ENCODE results near the gene TTC32. TPM values are rescaled to one million over a fixed set of nuclear protein-coding genes. Genes with fewer than 3 reads are reported as not detected.

TTC32 gene
- total and polyA plus RNA-seq, 2 of the 4 experiments (the other 2 are of a cell fraction): 1.1 to 3.9 TPM

GRCh38 chr2:19847486-19847885, 54.3 kb downstream of the TTC32 start:
- POLR2A ChIA-PET (ENCODE audit: unreplicated experiment): no interaction called here

More at GRCh38 chr2:19847486-19847885, 54.3 kb downstream of the TTC32 start:
- no peak for ATAC-seq (ENCODE audit: low read depth)
- WGBS, 2 experiments (ENCODE audit: extremely low coverage in 2 of 2, insufficient read length in 1 of 2): no CpG with 5 or more reads among the region's 4 CpGs
- H4K5ac ChIP-seq (ENCODE audit: low read depth, low read length): no peak overlapping the region
- no peak overlapping the region for H3K56ac ChIP-seq (ENCODE audit: extremely low read depth, insufficient read depth, low read length)
- H3K14ac ChIP-seq (replicated peaks; ENCODE audit: low read depth, low read length): no peak overlapping the region
- no peak overlapping the region for H2BK120ac ChIP-seq (ENCODE audit: low read depth, low read length)
- CTCF ChIA-PET: no interaction called here
- H3K4me2 ChIP-seq (ENCODE audit: low read depth, low read length): no peak overlapping the region
- H3K9me3 ChIP-seq (ENCODE audit: control insufficient read depth, insufficient read depth, low read length): no peaks in the 10 kb centered on the region; the same call in 1 of the 2 replicates
- no peak overlapping the region for H2BK20ac ChIP-seq (ENCODE audit: low read depth, low read length)
- peaks cover 8% of the 10 kb centered on the region; the same call in 1 of the 2 replicates for H3K9me1 ChIP-seq (ENCODE audit: insufficient read depth, low read length)
- H3K23ac ChIP-seq (ENCODE audit: low read depth, low read length): no peak overlapping the region
- H4K20me1 ChIP-seq (ENCODE audit: insufficient read depth, low read length): no peaks in the 10 kb centered on the region
- intact Hi-C loops (cut with micrococcal nuclease): no loop called here
- H2BK5ac ChIP-seq (ENCODE audit: low read depth, low read length, poor library complexity, severe bottlenecking): no peak overlapping the region
- dilution Hi-C loops (cut with HindIII; ENCODE audit: low sequenced_read_pairs, unreplicated experiment): no loop called here
- no peak overlapping the region for H2AK5ac ChIP-seq (ENCODE audit: low read depth, low read length)
- no peak overlapping the region for H4K8ac ChIP-seq (ENCODE audit: low read depth in 2 of 2, low read length in 2 of 2)
- H3K27me3 ChIP-seq (ENCODE audit: control insufficient read depth, insufficient read depth, low read length): peaks cover 15% of the 10 kb centered on the region
- no peak overlapping the region for H3K18ac ChIP-seq (ENCODE audit: low read depth, low read length)
- no peak overlapping the region for H4K91ac ChIP-seq (ENCODE audit: insufficient read depth, low read depth, low read length)
- no peak overlapping the region for H2AK9ac ChIP-seq (replicated peaks; ENCODE audit: low read depth, low read length, poor library complexity)
- H3K79me1 ChIP-seq (ENCODE audit: low read depth in 1 of 2, low read length in 2 of 2): no peaks in the 10 kb centered on the region
- H3K27ac ChIP-seq (ENCODE audit: insufficient read depth, low read length): no peak overlapping the region
- H3K4me3 ChIP-seq (ENCODE audit: insufficient read depth, low read depth, low read length): no peak overlapping the region
- H3K9ac ChIP-seq (ENCODE audit: low read depth, low read length): no peak overlapping the region
- no TSS peak for BruUV-seq (replicated peaks)
- H2AFZ ChIP-seq (replicated peaks; ENCODE audit: low read length, poor library complexity): no peak overlapping the region
- H3K4ac ChIP-seq (ENCODE audit: low read depth, low read length): no peak overlapping the region
- no peaks in the 10 kb centered on the region for H3K36me3 ChIP-seq (ENCODE audit: control insufficient read depth, insufficient read depth, low read length)
- no peaks in the 10 kb centered on the region for H3K4me1 ChIP-seq (ENCODE audit: control insufficient read depth, insufficient read depth, low read length)
- DNase-seq: no peak
- H2BK15ac ChIP-seq (ENCODE audit: low read depth, low read length): no peak overlapping the region
- in situ Hi-C loops (cut with MboI; ENCODE audit: low sequenced_read_pairs): no loop called here
- TF ChIP-seq MAFK (IDR thresholded peaks at IDR 0.05; ENCODE audit: low read depth, low read length) (no peak), POLR2A (IDR thresholded peaks at IDR 0.05; ENCODE audit: low read depth, low read length) (no peak), RCOR1 (IDR thresholded peaks at IDR 0.05; ENCODE audit: insufficient replicate concordance, low read length) (no peak), RFX5 (IDR thresholded peaks at IDR 0.05; ENCODE audit: low read depth, low read length) (no peak), CEBPB (IDR thresholded peaks at IDR 0.05; ENCODE audit: low read depth, low read length) (no peak), BHLHE40 (IDR thresholded peaks at IDR 0.05; ENCODE audit: low read depth, low read length) (no peak), USF2 (IDR thresholded peaks at IDR 0.05; ENCODE audit: low read depth, low read length) (no peak), NFE2L2 (IDR thresholded peaks at IDR 0.05; ENCODE audit: low read depth, low read length) (no peak), MAZ (IDR thresholded peaks at IDR 0.05; ENCODE audit: borderline replicate concordance, low read depth, low read length) (no peak), ELK1 (IDR thresholded peaks at IDR 0.05; ENCODE audit: borderline replicate concordance, low read depth, low read length) (no peak), MXI1 (IDR thresholded peaks at IDR 0.05; ENCODE audit: borderline replicate concordance, low read depth, low read length) (no peak), RAD21 (IDR thresholded peaks at IDR 0.05; ENCODE audit: low read length) (no peak), SMC3 (IDR thresholded peaks at IDR 0.05; ENCODE audit: low read depth, low read length) (no peak), CTCF (conservative IDR thresholded peaks at IDR 0.05; ENCODE audit: low read depth, low read length) (no peak), CHD1 (IDR thresholded peaks at IDR 0.05; ENCODE audit: low read depth, low read length) (no peak)

Data from IMR-90 (cell line).